ENCODE measurements around the gene FURIN. TPM values are rescaled to one million over a fixed set of nuclear protein-coding genes. Genes with fewer than 3 reads are reported as not detected.

FURIN gene
- total RNA-seq, 4 donors from 2014 or later: 76.7 to 159 (median 118) TPM

DNA sequence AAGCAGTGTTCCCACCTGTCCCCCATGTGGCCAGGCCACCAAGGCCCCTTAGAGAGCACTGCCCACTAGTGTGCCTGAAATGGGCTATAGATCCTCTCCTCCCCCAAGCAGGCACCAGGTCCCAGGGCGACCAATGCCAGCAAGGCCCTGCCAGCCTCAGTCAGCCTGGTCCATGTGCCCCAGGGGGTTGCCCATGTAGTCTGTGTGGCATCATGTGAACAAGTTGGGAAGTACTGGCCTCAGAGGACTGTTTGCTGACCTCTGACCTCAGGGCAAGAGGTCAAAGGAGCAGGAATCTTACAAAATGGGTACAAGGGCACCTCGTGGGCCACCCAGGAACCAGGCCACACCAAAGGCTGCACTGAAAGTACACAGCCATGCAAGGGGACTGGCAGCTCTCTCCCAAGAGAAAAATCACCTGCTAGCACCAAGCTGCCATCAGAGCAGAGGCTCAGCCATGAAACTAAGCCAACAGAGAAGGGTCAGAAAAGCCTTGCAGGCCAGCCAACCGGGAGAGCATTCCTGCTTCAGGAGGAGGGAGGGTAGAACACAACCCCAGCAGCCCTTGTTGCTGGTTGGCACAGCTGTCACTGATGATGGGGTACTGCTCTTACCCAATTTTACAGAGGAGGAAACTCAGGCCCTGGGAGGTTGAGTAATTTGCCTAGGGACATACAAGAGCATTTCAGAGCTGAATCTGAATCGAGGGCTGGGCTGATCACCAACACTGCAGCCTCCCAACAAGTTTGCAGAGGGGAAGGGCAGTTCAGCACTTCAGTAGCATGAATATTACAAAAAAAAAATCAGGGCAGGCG is 5.2 kb upstream of the FURIN start:
- no peak overlapping the region for H3K4me3 ChIP-seq
- ATAC-seq (peak; percentile 63 to 70), DNase-seq (peak in 1 of 2 donors; percentile 64)
- peak overlapping the region; percentile 39 to 81 (median 54) for H3K27ac ChIP-seq
- no peaks in the 10 kb centered on the region for H3K9me3 ChIP-seq
- no peaks in the 10 kb centered on the region for H3K36me3 ChIP-seq
- in situ Hi-C loops (cut with MboI; ENCODE audit: low sequenced_read_pairs in 4 of 4) (no loop called here), intact Hi-C loops (cut with DNase I; ENCODE audit: low total_unique reads) (no loop called here)
- TF ChIP-seq, protein P1, sequence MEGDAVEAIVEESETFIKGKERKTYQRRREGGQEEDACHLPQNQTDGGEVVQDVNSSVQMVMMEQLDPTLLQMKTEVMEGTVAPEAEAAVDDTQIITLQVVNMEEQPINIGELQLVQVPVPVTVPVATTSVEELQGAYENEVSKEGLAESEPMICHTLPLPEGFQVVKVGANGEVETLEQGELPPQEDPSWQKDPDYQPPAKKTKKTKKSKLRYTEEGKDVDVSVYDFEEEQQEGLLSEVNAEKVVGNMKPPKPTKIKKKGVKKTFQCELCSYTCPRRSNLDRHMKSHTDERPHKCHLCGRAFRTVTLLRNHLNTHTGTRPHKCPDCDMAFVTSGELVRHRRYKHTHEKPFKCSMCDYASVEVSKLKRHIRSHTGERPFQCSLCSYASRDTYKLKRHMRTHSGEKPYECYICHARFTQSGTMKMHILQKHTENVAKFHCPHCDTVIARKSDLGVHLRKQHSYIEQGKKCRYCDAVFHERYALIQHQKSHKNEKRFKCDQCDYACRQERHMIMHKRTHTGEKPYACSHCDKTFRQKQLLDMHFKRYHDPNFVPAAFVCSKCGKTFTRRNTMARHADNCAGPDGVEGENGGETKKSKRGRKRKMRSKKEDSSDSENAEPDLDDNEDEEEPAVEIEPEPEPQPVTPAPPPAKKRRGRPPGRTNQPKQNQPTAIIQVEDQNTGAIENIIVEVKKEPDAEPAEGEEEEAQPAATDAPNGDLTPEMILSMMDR (IDR thresholded peaks at IDR 0.05 in 4 of 5, conservative IDR thresholded peaks at IDR 0.05 in 1 of 5): no peak
- TF ChIP-seq POLR2A (IDR thresholded peaks at IDR 0.05): no peak
- H3K4me1 ChIP-seq: peaks cover 0 to 13% of the 10 kb centered on the region in 2 donors
- H3K27me3 ChIP-seq: no peaks in the 10 kb centered on the region

DNA sequence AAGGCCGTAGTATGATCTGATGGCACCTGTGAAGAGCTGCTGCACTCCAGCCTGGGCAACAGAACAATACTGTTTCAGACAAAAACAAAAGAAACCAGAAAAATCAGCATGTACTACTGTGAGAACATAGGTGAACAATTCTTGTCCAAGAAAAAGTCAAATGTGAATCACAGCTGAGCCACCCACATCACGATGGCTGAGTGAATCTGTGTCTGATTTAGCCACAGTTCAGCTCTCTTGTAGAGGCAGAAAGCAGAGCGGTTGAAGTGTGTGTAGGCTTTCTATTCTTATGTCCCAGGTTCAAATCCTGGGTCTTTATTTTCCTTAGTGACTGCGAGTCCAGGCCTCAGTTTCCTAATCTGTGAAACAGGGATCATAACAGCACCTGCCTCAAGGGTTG is 4.4 kb upstream of the FURIN start:
- ATAC-seq: no peak

DNA sequence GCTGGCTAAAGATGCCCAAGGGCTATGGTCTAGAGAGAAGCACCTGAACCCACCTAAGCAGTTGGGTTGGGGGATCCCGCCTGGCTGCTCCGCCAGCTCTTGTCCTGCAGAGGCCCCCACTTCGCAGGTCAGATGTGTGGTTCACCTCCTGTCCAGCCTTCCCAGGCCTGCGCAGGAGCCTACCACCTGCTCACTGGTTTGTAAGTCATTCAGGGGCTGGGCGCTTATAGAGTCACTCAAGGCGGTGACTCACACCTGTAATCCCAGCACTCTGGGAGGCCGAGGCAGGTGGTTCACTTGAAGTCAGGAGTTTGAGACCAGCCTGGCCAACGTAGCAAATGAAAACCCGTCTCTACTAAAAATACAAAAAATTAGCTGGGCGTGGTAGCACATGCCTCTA is 3.9 kb upstream of the FURIN start:
- no peaks in the 10 kb centered on the region for H3K9me3 ChIP-seq
- in situ Hi-C loops (cut with MboI; ENCODE audit: low sequenced_read_pairs in 4 of 4): no loop called here
- ATAC-seq (no peak), DNase-seq (no peak)
- TF ChIP-seq POLR2A (IDR thresholded peaks at IDR 0.05): no peak
- TF ChIP-seq, protein P1 (IDR thresholded peaks at IDR 0.05 in 4 of 5, conservative IDR thresholded peaks at IDR 0.05 in 1 of 5): no peak
- no peaks in the 10 kb centered on the region for H3K27me3 ChIP-seq
- intact Hi-C loops (cut with DNase I; ENCODE audit: low total_unique reads): no loop called here
- H3K27ac ChIP-seq: no peak overlapping the region
- H3K36me3 ChIP-seq: no peaks in the 10 kb centered on the region
- peaks cover 7 to 22% of the 10 kb centered on the region in 2 donors for H3K4me1 ChIP-seq
- no peak overlapping the region for H3K4me3 ChIP-seq

More for the DNA sequence above, 4.4 kb upstream of the FURIN start:
- Histone ChIP-seq H3K27me3 (no peaks in the 10 kb centered on the region), H3K4me3 (no peak overlapping the region), H3K27ac (peak overlapping the region in 3 of 4 donors; percentile 39 to 81 (median 65)), H3K4me1 (peaks cover 5 to 16% of the 10 kb centered on the region in 2 donors), H3K9me3 (no peaks in the 10 kb centered on the region), H3K36me3 (no peaks in the 10 kb centered on the region)
- TF ChIP-seq, protein P1 (IDR thresholded peaks at IDR 0.05 in 4 of 5, conservative IDR thresholded peaks at IDR 0.05 in 1 of 5): no peak
- TF ChIP-seq POLR2A (IDR thresholded peaks at IDR 0.05): no peak
- in situ Hi-C loops (cut with MboI; ENCODE audit: low sequenced_read_pairs in 4 of 4): no loop called here
- intact Hi-C loops (cut with DNase I; ENCODE audit: low total_unique reads): no loop called here
- no peak for DNase-seq

DNA sequence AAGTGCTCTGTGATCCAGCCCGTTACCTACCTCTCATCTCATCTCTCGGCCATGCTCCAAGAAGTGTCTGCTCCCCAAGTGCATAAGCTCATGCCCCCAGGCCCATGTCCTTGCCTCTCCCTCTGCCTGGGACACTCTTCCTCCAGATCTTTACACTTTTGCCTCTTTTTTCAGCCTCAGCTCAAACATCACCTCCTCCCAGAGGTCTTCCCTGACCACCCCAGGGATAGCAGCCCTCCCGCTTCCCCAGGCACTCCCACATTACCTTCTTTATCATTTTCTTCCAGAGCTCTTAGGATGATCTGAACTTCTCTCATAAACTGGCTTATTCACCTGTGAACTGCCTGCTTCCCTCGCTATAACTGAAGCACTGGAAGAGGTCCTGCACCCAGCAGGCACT is 2.7 kb upstream of the FURIN start:
- Histone ChIP-seq H3K36me3 (no peaks in the 10 kb centered on the region), H3K9me3 (no peaks in the 10 kb centered on the region), H3K27ac (no peak overlapping the region), H3K4me3 (no peak overlapping the region), H3K27me3 (no peaks in the 10 kb centered on the region), H3K4me1 (peaks cover 7 to 29% of the 10 kb centered on the region in 2 donors)
- intact Hi-C loops (cut with DNase I; ENCODE audit: low total_unique reads): no loop called here
- DNase-seq: no peak
- no peak for ATAC-seq
- in situ Hi-C loops (cut with MboI; ENCODE audit: low sequenced_read_pairs in 4 of 4): no loop called here
- TF ChIP-seq, protein P1 (IDR thresholded peaks at IDR 0.05 in 4 of 5, conservative IDR thresholded peaks at IDR 0.05 in 1 of 5): no peak
- TF ChIP-seq POLR2A (IDR thresholded peaks at IDR 0.05): no peak

All from gastrocnemius medialis (tissue), 4 donors.